GM12878 (cell line): Measurements from ENCODE around the gene LSMEM2. TPM values are rescaled to one million over a fixed set of nuclear protein-coding genes. Genes with fewer than 3 reads are reported as not detected.

ENCODE experiments used
- ATAC-seq: fragments of 200-7000 bp; cut with Tn5 transposase; 3 replicates; pipeline ENCODE4 v1.9.1; 2020; ENCODE audit warnings: mild to moderate bottlenecking, moderate library complexity
- BruUV-seq: library from RNA; stranded (reverse); fragments of 400-500 nt; replicated peaks from 2 replicates; lab custom pipeline; 2021; lab: Mats Ljungman, UMichigan
- CTCF ChIA-PET: fragments of 300-600 bp; sonication (Branson Sonifier 250); formaldehyde crosslinking; extraction: SDS; loops from one replicate; lab custom pipeline; 2021; ENCODE audit warnings: inconsistent platforms; lab: Yijun Ruan, JAX
- POLR2A ChIA-PET: fragments of 350-600 bp; formaldehyde crosslinking; extraction: SDS; loops from one replicate; lab custom pipeline; 2021; ENCODE audit warnings: inconsistent platforms; lab: Charles Lee
- RAD21 ChIA-PET: fragments of 300-600 bp; sonication (Branson Sonifier 250); formaldehyde crosslinking; loops from one replicate; lab custom pipeline; 2023; ENCODE audit warnings: antibody characterized with exemption; ENCODE audit not compliant: unreplicated experiment; lab: Charles Lee
- SMC1A ChIA-PET: fragments of 300-600 bp; sonication (Branson Sonifier 250); formaldehyde crosslinking; loops from one replicate; lab custom pipeline; 2023; ENCODE audit not compliant: unreplicated experiment, uncharacterized antibody; lab: Charles Lee
- DNase-seq: peaks from one replicate; pipeline ENCODE4 v3.0.0-alpha.2; 2011; ENCODE audit warnings: low read depth, low spot score
- FAIRE-seq: peaks from 3 replicates; lab custom pipeline; 2011; peaks lifted over from hg19 to GRCh38; lab: Jason Lieb, UNC
- H2AFZ ChIP-seq: 2 replicates; pipeline ENCODE4 v1.6.0; 2011; ENCODE audit warnings: low read depth, low read length, control low read depth; ENCODE audit not compliant: control insufficient read depth
- H3K27ac ChIP-seq: 2 replicates; pipeline ENCODE4 v1.5.1; 2011; ENCODE audit warnings: control low read depth; ENCODE audit not compliant: control insufficient read depth, insufficient read depth
- H3K27me3 ChIP-seq, 2 experiments: replicated peaks in 1 of 2; 2 replicates each; pipeline versions ENCODE4 v1.6.0 to v1.6.1; 2011; ENCODE audit warnings: low read length in 1 of 2; ENCODE audit not compliant: control insufficient read depth in 2 of 2, insufficient read depth in 2 of 2
- H3K36me3 ChIP-seq, 2 experiments: 2 replicates each; pipeline ENCODE4 v1.5.1; 2011; ENCODE audit warnings: low read length in 1 of 2; ENCODE audit not compliant: control insufficient read depth in 2 of 2, insufficient read depth in 2 of 2
- H3K4me1 ChIP-seq: 2 replicates; pipeline ENCODE4 v1.6.1; 2011; ENCODE audit warnings: mild to moderate bottlenecking, low read length, moderate library complexity, mixed read lengths; ENCODE audit not compliant: control insufficient read depth, insufficient read depth
- H3K4me2 ChIP-seq: 2 replicates; pipeline ENCODE4 v1.6.0; 2011; ENCODE audit warnings: control low read depth; ENCODE audit not compliant: control insufficient read depth, insufficient read depth
- H3K4me3 ChIP-seq: fragments of 200-600 bp; sonication (generic); 2 replicates; pipeline ENCODE4 v1.5.1; 2016
- H3K79me2 ChIP-seq: 2 replicates; pipeline ENCODE4 v1.6.0; 2011; ENCODE audit warnings: low read length; ENCODE audit not compliant: control insufficient read depth, insufficient read depth
- H3K9ac ChIP-seq: 2 replicates; pipeline ENCODE4 v1.8.0; 2011; ENCODE audit warnings: low read length, control low read depth, mixed read lengths; ENCODE audit not compliant: control insufficient read depth, insufficient read depth
- H3K9me3 ChIP-seq: replicated peaks from 3 replicates; pipeline ENCODE4 v1.5.1; 2011; ENCODE audit warnings: mild to moderate bottlenecking, low read length; ENCODE audit not compliant: control insufficient read depth, insufficient read depth
- H4K20me1 ChIP-seq: 2 replicates; pipeline ENCODE4 v1.6.0; 2011; ENCODE audit not compliant: control insufficient read depth, insufficient read depth
- ATF3 ChIP-seq: IDR thresholded peaks from 2 replicates; pipeline ENCODE4 v1.6.1; 2011; ENCODE audit warnings: low read depth, mild to moderate bottlenecking, low read length, moderate library complexity, borderline replicate concordance; ENCODE audit errors: extremely low read depth
- ETV6 ChIP-seq, 2 experiments: fragments of 450-650 bp in 1 of 2; IDR thresholded peaks in 1 of 2; conservative IDR thresholded peaks in 1 of 2; 2 replicates each; pipeline ENCODE4 v1.6.1; 2014; ENCODE audit warnings: antibody characterized with exemption in 1 of 2, borderline replicate concordance in 1 of 2, low read depth in 1 of 2, mild to moderate bottlenecking in 1 of 2, moderate library complexity in 1 of 2
- GABPA ChIP-seq: IDR thresholded peaks from 2 replicates; pipeline ENCODE4 v1.6.1; 2014; ENCODE audit warnings: antibody characterized with exemption, low read depth, mild to moderate bottlenecking, inconsistent platforms
- IKZF2 ChIP-seq, 2 experiments: fragments of 450-650 bp; IDR thresholded peaks; 2 replicates each; pipeline ENCODE4 v1.6.1; 2017; ENCODE audit warnings: mild to moderate bottlenecking in 2 of 2, moderate library complexity in 2 of 2
- IRF3 ChIP-seq: fragments of 450-650 bp; IDR thresholded peaks from 2 replicates; pipeline ENCODE4 v1.6.1; 2014; ENCODE audit warnings: mild to moderate bottlenecking
- IRF5 ChIP-seq: fragments of 450-650 bp; IDR thresholded peaks from 2 replicates; pipeline ENCODE4 v1.6.1; 2017; ENCODE audit warnings: borderline replicate concordance
- MLLT1 ChIP-seq: fragments of 450-650 bp; IDR thresholded peaks from 2 replicates; pipeline ENCODE4 v1.6.1; 2016; ENCODE audit warnings: mild to moderate bottlenecking
- MTA3 ChIP-seq: IDR thresholded peaks from 2 replicates; pipeline ENCODE4 v1.6.1; 2012; ENCODE audit warnings: low read length, inconsistent platforms, borderline replicate concordance
- SKIL ChIP-seq: fragments of 450-650 bp; IDR thresholded peaks from 2 replicates; pipeline ENCODE4 v1.6.1; 2017; ENCODE audit warnings: mild to moderate bottlenecking, low read depth, inconsistent platforms; ENCODE audit not compliant: poor library complexity, severe bottlenecking
- SREBF2 ChIP-seq: IDR thresholded peaks from 2 replicates; pipeline ENCODE4 v1.6.1; 2012; ENCODE audit warnings: mild to moderate bottlenecking, low read length
- SUZ12 ChIP-seq: fragments of 200-600 bp; sonication (generic); IDR thresholded peaks from one replicate; pipeline ENCODE4 v1.6.1; 2018; ENCODE audit warnings: antibody characterized with exemption, mild to moderate bottlenecking; ENCODE audit not compliant: unreplicated experiment
- TCF12 ChIP-seq: IDR thresholded peaks from 2 replicates; pipeline ENCODE4 v1.6.1; 2011; ENCODE audit warnings: low read depth, mild to moderate bottlenecking, low read length
- USF2 ChIP-seq: IDR thresholded peaks from 2 replicates; pipeline ENCODE4 v1.6.1; 2011; ENCODE audit warnings: low read depth, low read length, improper control_type of control experiment, borderline replicate concordance
- WRNIP1 ChIP-seq: IDR thresholded peaks from 2 replicates; pipeline ENCODE4 v1.6.1; 2011; ENCODE audit warnings: low read depth, low read length, improper control_type of control experiment, borderline replicate concordance
- ZNF24 ChIP-seq: fragments of 450-650 bp; IDR thresholded peaks from 2 replicates; pipeline ENCODE4 v1.6.1; 2017; ENCODE audit warnings: antibody characterized with exemption, mild to moderate bottlenecking
- WGBS: methylation state at CpG from one replicate; pipeline ENCODE4 v1.1.6; 2016; ENCODE audit warnings: low lambda C conversion rate; ENCODE audit not compliant: insufficient replicate concordance, insufficient coverage; ENCODE audit errors: missing lambda C conversion rate; 5-methylcytosine and 5-hydroxymethylcytosine counted together
- in situ Hi-C: fragments of 300-500 bp; cut with MboI; formaldehyde crosslinking; loops from 9 replicates; pipeline ENCODE4 v1.14.3; 2018; ENCODE audit warnings: mixed read lengths
- intact Hi-C: fragments of 100-400 bp; cut with micrococcal nuclease; formaldehyde crosslinking; loops from one replicate; pipeline ENCODE4 v1.14.2; 2022; ENCODE audit not compliant: unreplicated experiment
- polyA plus RNA-seq, 11 experiments: library from polyadenylated mRNA; depleted of rRNA in 4 of 11; unstranded in 6 of 11; stranded (reverse) in 5 of 11; fragments of >200 nt; fragmentation: Nextera tagmentation in 4 of 11; fragmentation: Illumina TruSeq in 1 of 11; extraction: Ambion mirVana in 4 of 11; extraction: Trizol in 1 of 11; gene quantifications; 1 replicate in 1 of 11; 2 replicates in 10 of 11; pipeline versions ENCODE4 v1.2.1 to v1.2.3, GENCODE V29; 2011 to 2016; ENCODE audit warnings: inconsistent platforms in 2 of 11, missing spikeins in 2 of 11, low read depth in 1 of 11
- total RNA-seq, 4 experiments: library from RNA; depleted of rRNA in 3 of 4; stranded (reverse); fragments of >200 nt in 3 of 4; fragmentation: Illumina TruSeq in 1 of 4; extraction: Trizol in 1 of 4; gene quantifications; 2 replicates each; pipeline versions ENCODE4 v1.2.1 to v1.2.3, GENCODE V29; 2013 to 2021

The LSMEM2 gene
- total and polyA plus RNA-seq, 10 of the 15 experiments (the other 5 are each of a cell fraction or from before 2014, with no cell fraction given), result 0.17 TPM; not detected in 9

GRCh38 chr3:50265571-50265970 lies 13.3 kb upstream of the LSMEM2 start:
- H3K27ac ChIP-seq, result no peak overlapping the region
- CTCF ChIA-PET, result no interaction called here
- no peak overlapping the region for H3K4me3 ChIP-seq
- ATAC-seq (no peak), DNase-seq (no peak), FAIRE-seq (no peak)
- no peak overlapping the region for H2AFZ ChIP-seq
- SMC1A ChIA-PET, result no interaction called here
- WGBS, result 0% methylated on average over 1 of the region's 1 CpG
- POLR2A ChIA-PET, result no interaction called here
- RAD21 ChIA-PET, result no interaction called here
- H3K79me2 ChIP-seq, result no peaks in the 10 kb centered on the region
- no TSS peak for BruUV-seq
- H3K36me3 ChIP-seq, result no peaks in the 10 kb centered on the region
- in situ Hi-C loops (no loop called here), intact Hi-C loops (no loop called here)
- no peak overlapping the region for H3K4me2 ChIP-seq
- no peak overlapping the region for H3K9ac ChIP-seq
- H4K20me1 ChIP-seq, result no peaks in the 10 kb centered on the region
- H3K27me3 ChIP-seq, result peaks cover 0 to 4% of the 10 kb centered on the region in 2 experiments; a peak in 1 of 4 replicates
- peaks cover 6% of the 10 kb centered on the region for H3K4me1 ChIP-seq
- H3K9me3 ChIP-seq, result no peaks in the 10 kb centered on the region
- TF ChIP-seq ZNF24 (no peak), IRF3 (no peak), MTA3 (no peak), IKZF2 (IDR thresholded peaks at IDR 0.05) (no peak), SREBF2 (no peak), GABPA (no peak), SUZ12 (no peak), ETV6 (conservative IDR thresholded peaks at IDR 0.05 in 1 of 2, IDR thresholded peaks at IDR 0.05 in 1 of 2; ENCODE audit: borderline replicate concordance in 1 of 2, low read depth in 1 of 2) (no peak), ATF3 (no peak), IRF5 (no peak), USF2 (no peak), WRNIP1 (no peak), TCF12 (no peak), SKIL (no peak), MLLT1 (no peak)
